NK-92 treated with Interleukin-12 subunit alpha and Interleukin-12 subunit beta, amount 100 ng/mL, for 24 hours (cell line): Measurements from ENCODE around the gene VWA7.
"Not testable (repeated sequence)": the region's sequence is repeated elsewhere in the genome, so short reads cannot be mapped to it uniquely, and the experiment has no call there.

Experiments
- DNase-seq: peaks from one replicate; lab custom pipeline; 2025; lab: John Stamatoyannopoulos, UW

Gene VWA7, protein sequence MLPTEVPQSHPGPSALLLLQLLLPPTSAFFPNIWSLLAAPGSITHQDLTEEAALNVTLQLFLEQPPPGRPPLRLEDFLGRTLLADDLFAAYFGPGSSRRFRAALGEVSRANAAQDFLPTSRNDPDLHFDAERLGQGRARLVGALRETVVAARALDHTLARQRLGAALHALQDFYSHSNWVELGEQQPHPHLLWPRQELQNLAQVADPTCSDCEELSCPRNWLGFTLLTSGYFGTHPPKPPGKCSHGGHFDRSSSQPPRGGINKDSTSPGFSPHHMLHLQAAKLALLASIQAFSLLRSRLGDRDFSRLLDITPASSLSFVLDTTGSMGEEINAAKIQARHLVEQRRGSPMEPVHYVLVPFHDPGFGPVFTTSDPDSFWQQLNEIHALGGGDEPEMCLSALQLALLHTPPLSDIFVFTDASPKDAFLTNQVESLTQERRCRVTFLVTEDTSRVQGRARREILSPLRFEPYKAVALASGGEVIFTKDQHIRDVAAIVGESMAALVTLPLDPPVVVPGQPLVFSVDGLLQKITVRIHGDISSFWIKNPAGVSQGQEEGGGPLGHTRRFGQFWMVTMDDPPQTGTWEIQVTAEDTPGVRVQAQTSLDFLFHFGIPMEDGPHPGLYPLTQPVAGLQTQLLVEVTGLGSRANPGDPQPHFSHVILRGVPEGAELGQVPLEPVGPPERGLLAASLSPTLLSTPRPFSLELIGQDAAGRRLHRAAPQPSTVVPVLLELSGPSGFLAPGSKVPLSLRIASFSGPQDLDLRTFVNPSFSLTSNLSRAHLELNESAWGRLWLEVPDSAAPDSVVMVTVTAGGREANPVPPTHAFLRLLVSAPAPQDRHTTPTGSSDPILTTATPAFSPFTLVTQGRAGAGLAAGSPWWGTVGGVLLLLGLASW

DNA sequence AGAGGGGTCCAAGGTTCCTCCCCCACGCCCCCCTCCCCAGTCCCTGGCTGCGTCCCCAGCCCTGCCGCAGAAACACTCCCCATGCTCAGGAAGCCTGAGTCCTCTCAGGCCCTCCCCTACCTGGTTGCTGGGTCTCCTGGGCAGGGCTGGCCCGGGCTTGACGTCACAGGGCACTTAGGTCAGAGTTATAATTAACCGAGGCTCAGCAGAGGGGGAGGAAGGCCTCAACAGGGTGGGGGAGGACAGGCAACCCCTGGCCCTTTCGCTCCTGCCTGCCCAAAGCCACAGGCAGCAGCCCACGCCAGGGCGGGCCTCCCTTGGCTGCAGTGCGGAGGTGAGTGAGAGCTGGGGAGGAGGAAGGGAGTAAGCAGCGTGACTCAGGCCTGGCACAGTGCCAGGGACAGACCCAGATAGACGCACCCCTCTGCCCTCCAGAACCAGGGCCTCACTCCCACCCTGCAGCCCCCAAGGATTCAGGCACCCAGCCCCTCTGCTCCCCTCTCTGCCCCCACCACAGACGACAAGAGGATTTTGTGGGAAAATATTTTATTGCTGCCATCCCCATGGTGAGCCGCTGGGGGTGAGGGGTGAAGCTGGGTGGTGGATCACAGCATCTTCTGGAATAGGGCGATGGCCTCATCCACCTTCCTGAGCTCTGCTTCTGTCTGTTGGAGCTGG lies at the start of gene VWA7:
TSS of gene VWA7 (minus strand) at position 340 of the 678 bp plus-strand sequence. CDS start 549 bp downstream, outside the sequence.
- DNase-seq = no peak

DNA sequence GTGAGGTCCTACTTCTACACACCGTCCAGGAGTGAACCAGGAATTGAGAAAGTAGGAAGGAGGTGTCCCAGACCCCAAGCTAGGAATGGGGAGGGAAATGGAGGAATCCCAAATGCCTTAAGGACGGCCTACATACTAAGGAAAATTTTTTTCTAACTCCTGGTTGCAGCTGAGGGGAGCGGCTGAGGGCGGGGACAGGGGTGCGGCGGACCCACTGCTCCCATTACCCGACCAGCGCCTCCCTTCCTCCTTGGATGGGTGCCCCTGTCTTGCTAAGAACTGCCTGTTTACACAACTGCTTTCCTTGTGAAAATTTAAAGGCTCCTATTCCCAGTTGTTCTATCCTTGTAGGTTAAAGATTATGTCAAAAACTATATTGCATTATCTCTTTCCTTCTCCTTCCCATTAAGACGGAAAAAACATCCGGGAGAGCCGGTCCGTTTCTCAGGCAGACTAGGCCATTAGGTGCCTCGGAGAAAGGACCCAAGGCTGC lies 49.7 kb upstream of the VWA7 start:
- DNase-seq = no peak

DNA sequence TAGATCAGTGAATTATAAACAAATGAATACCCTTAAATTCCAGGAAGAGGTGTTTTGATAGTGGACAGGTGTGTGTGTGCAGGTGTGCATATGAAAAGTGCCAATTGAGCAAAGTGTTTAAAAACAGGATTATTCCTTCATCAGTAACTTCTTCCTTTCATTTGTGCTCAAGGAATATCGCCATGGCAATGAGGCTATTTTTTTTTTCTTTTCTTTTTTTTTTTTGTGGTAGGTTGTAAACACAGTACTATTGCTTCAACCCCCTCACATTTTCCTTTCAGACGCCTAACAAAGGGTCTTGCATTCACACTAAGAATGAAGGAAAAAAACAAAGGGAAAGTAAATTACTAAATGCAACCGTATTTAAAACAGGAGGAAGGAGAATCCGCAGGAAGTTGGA lies 48.4 kb upstream of the VWA7 start:
- no peak for DNase-seq

DNA sequence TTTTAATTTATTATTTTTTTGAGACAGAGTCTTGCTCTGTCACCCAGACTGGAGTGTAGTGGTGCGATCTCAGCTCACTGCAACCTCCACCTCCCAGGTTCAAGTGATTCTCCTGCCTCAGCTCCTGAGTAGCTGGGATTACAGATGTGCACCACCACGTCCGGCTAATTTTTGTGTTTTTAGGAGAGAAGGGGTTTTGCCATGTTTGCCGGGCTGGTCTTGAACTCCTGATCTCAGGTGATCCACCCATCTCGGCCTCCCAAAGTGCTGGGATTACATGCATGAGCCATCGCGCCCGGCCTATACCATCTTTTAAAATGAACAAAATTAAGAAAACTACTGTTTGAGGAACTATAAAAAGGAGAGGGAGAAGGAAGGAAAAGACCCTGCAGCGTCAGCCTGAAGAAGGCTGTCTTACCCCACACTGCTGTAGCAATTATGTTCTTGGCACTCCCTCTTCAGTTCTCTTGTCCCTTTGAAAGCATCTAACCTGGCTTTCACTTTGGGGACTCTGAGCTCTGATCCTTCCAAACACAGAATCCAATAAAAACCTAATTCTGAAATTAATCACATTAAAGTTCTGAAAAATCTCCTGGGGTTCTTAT lies 46.6 kb upstream of the VWA7 start:
- not testable (repeated sequence) for DNase-seq

DNA sequence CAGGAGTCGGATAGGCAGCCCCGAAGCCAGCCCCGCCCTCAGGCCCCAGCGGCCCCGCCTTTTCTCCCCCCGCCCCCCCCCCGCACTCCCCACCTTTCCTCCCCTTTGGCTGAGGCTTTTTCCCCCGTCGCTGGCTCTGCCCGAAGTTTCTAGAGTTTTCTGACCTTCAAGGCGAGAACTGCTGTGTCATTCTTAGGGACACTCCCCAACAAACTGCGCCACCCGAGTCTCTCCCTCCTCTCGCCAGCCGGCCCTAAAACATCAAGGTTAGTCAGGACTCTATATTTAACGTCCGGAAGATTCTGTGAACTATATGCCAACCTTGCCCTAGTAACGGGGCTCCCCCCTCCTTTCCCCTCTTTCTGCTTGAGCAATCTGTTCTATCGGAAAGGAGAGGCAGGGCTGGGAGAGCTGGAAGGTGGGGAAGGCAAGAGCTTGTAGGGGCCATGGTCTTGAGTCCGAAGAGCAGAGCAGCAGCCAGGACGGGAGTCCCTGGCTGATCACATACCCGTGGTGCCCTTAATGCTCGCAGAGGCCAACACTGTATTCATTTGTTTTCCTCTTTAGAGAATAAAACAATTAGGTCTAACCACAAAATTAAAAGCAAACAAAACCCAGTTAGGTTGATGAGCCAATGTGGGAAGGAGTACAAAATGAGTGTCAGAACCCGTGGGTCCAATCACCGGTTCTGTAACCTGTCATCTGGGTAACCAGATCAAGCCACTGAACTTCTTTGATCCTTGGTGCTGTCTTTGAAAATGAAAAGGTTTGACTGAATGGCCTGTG lies 45.1 kb upstream of the VWA7 start:
- peak; percentile 70 for DNase-seq

DNA sequence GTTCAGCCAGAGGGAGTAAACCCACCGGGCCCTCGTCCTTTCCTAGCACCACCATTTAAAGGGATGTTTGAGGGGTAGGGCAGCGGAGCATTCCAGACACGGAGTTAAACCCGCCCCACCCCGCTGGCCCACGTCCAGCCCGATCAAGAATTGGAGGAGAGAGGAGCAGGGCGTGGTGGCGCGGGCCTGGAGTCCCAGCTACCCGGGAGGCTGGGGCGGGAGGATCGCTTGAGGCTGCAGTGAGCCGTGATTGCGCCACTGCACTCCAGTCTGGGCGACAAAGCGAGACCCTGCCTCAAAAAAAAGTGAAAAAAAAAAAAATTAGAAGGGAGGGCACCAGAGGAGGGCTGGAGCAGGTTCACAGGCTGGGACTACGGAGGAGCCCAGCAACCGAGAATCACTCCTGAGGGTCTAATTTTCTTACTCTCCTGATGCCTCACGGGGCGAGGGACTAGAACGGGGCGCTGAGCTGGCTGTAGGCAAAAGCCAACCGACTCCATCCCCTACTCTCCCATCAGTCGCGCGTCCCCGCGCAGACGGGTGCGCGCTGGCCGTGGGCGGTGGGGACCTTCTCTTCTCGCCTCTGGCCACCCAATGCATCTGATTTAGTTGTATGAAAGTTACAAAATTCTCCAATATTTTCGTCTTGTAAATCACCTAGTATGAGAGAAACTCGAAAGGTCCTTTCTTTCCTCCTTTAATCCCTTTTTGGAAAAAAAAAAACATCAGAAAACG lies 44.3 kb upstream of the VWA7 start:
- peak; percentile 59 for DNase-seq

DNA sequence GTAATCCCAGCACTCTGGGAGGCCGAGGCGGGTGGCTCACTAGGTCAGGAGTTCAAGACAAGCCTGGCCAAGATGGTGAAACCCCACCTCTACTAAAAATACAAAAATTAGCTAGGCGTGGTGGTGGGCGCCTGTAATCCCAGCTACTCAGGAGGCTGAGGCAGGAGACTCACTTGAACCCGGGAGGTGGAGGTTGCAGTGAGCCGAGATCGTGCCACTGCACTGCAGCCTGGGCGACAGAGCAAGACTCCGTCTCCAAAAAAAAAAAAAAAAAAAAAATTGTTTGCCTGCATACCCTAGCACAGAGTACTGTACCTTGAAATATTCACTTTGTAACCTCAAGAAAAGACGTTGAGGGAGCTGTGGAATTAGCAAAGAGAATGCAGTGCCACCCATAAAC lies 43.3 kb upstream of the VWA7 start:
- DNase-seq = not testable (repeated sequence)

DNA sequence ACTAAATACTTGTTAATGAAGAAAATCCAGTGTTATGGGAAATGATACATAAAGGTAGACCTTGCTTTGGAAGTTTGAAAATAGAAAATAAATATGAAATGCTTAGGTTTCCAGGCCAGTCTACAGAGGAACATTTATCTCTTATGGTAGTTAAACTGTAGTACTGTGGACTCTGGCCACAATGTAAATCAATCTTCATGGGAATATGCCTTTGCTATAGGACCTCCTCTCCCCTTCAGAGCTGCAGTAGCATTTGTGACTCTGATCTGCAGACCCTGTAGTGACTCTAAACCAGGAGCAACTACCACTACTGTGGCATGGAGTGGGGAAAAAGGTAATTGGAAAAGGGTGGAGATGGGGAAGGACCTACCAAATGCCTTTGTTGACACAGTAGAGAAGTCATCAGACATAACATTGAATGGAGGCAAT lies 42.8 kb upstream of the VWA7 start:
- DNase-seq = no peak

DNA sequence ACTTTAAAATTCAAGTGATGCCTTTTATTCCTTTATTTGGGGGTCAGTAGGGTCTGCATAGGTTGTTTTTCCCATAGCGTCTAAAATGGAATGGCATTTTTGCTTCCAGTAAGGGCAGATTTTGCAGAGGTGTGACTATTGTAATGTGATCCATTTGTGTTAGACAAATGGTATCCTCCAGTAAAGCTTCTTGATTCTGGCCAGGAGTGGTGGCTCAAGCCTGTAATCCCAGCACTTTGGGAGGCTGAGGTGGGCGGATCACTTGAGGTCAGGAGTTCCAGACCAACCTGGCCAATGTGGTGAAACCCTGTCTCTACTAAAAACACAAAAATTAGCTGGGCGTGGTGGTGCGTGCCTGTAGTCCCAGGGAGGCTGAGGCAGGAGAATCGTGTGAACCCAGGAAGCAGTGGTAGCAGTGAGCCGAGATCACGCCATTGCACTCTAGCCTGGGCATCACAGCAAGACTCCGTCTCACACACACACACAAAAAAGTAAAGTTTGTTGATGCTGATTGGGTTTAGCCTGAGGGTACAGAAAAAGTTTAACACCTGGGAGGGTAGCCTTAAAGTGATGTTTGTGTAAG lies 40.9 kb upstream of the VWA7 start:
- DNase-seq = not testable (repeated sequence)

DNA sequence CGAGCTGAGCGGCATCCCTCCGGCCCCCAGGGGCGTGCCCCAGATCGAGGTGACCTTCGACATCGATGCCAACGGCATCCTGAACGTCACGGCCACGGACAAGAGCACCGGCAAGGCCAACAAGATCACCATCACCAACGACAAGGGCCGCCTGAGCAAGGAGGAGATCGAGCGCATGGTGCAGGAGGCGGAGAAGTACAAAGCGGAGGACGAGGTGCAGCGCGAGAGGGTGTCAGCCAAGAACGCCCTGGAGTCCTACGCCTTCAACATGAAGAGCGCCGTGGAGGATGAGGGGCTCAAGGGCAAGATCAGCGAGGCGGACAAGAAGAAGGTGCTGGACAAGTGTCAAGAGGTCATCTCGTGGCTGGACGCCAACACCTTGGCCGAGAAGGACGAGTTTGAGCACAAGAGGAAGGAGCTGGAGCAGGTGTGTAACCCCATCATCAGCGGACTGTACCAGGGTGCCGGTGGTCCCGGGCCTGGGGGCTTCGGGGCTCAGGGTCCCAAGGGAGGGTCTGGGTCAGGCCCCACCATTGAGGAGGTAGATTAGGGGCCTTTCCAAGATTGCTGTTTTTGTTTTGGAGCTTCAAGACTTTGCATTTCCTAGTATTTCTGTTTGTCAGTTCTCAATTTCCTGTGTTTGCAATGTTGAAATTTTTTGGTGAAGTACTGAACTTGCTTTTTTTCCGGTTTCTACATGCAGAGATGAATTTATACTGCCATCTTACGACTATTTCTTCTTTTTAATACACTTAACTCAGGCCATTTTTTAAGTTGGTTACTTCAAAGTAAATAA lies 40.2 kb upstream of the VWA7 start:
- not testable (repeated sequence) for DNase-seq

DNA sequence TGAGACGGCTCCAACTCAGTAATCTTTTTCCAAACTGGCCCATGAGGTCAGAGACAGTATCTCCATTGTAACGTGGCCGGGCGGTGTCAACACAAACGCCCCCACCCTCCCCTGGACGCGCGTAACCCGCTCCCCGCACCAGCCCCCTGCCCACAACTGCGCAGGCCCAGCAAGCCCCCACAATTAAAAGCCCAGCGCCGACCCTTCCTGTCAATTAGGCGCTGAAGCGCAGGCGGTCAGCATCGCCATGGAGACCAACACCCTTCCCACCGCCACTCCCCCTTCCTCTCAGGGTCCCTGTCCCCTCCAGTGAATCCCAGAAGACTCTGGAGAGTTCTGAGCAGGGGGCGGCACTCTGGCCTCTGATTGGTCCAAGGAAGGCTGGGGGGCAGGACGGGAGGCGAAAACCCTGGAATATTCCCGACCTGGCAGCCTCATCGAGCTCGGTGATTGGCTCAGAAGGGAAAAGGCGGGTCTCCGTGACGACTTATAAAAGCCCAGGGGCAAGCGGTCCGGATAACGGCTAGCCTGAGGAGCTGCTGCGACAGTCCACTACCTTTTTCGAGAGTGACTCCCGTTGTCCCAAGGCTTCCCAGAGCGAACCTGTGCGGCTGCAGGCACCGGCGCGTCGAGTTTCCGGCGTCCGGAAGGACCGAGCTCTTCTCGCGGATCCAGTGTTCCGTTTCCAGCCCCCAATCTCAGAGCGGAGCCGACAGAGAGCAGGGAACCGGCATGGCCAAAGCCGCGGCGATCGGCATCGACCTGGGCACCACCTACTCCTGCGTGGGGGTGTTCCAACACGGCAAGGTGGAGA lies 38.1 kb upstream of the VWA7 start, which contains the start of the genes HSPA1A and HSPA1L:
TSS of gene HSPA1A (plus strand) at position 519 of the 814 bp plus-strand sequence. CDS start at position 733, 214 bp downstream.
TSS of gene HSPA1L (minus strand) at position 259 of the 814 bp plus-strand sequence. CDS start 3,311 bp downstream, outside the sequence.
- no peak for DNase-seq

DNA sequence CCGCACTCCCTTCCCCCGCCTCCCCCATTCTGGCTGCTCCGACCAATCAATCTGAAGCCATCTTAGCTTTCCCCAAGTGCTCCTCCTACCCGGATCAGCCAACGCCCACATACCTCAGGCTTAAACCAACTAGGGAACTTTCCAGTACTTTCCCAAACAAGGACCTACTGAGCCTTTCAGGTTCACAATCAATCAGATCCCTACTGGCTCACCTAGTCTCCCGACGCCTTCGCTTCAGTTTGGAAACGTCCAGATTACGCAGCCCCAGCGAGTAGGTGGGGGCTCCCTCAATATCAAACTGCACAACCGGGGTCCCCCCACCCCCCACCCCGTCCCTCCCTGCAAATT lies 37.5 kb upstream of the VWA7 start:
- DNase-seq = no peak

DNA sequence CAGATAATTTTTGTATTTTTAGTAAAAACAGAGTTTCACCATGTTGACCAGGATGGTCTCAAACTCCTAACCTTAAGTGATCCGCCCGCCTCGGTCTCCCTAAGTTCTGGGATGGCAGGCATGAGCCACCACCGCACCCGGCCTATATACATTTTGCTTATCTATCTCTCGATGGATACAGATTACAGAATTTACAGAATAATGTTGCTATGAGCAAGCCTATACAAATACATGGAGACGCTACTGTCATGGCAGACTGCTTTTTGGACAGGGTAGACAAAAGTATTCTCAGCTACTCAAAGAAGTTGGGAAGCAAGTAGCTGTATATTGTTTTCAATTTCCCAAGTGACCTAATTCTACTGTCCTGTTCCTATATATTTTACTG lies 36.3 kb upstream of the VWA7 start:
- DNase-seq = no peak

DNA sequence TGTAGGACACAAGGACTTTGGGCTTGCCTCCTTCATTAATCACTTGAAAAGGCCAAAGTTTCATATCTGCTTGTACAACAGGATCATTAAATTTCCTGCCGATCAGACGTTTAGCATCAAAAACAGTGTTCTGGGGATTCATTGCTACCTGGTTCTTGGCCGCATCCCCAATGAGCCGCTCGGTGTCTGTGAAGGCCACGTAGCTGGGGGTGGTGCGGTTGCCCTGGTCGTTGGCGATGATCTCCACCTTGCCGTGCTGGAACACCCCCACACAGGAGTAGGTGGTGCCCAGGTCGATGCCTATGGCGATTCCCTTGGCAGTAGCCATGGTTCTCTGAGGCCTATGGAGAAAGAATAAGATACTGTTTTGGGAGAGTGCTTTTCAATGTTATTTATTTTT lies 34.5 kb upstream of the VWA7 start:
- DNase-seq = no peak

DNA sequence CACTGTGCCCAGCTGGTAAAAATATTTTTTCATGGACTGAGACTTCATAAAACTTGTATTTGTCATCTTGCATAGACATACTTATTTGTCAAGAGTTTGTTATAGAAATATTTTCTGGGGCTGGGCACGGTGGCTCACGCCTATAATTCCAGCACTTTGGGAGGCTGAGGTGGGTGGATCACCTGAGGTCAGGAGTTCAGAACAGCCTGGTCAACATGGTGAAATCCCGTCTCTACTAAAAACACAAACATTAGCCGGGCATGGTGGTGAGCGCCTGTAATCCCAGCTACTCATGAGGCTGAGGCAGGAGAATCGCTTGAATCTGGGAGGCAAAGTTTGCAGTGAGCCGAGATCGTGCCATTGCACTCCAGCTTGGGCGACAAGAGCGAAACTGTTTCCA lies 31.5 kb upstream of the VWA7 start:
- not testable (repeated sequence) for DNase-seq

DNA sequence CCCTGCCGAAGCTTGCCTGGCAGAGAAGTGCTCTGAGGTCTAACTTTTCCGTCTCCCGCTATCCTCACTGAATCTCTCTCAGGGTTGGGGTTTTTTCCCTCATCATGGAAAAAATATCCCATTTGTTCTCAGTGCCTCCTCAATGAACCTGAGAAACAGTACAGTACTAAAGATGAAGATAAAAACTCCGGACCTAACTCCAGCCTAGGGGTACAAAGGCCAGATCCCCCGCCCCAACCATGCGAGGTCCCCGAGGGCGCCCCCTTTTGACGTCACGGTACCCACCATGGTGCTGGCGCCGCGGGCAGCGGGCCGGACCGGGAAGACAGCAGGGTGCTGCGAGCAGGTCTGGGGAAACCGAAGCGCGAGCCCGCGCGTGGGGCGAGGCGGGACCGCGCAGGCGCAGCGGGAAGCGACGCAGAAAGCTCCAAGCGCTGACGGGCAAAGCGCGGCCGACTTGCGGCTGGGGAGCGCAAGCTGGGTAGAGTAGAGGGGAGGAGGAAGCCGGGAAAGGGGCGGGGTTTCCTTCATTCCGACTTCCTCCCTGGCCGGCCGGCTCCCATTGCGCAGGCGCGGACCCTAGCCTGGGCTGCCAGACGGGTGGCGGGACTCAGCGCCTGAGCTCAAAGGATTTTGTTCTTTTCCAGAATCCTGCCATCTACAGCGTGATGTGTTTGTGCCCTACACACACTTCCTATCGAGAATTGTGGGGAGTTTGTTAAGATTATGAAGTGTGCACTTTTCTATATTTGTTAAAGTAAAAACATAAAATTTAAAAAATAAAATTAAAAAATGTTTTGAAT lies 29.5 kb upstream of the VWA7 start, which contains the start of gene LSM2:
TSS of gene LSM2 (minus strand) at position 497 of the 803 bp plus-strand sequence. CDS start at position 288, 209 bp downstream.
- peak; percentile 98 for DNase-seq

DNA sequence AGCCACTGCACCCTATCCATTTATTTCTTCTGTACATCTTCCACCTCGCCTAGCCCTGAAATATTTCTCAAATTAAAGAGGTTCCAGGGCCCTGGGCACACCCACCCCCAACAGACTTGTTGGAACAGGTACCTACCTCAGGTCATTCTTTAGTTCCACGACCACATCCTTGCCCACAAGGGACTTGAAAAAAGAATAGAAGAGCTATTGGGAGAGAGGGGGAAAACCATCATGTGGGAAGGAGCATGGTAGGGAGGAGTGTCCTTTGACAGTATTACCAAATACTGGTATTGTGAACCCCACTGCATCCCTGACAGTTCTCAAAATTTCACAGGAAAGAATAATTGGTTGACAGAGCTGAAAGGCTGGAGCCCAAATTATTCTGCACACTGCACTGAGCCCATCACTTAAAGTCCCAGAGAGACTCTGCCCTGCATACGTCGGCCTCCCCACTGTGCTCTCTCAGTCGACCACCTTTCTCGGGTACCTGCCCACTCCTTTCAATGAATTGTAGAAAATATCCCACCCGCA lies 28.9 kb upstream of the VWA7 start:
- DNase-seq = no peak
